ENCODE results near the gene MAPKAPK5. TPM values are rescaled to one million over a fixed set of nuclear protein-coding genes. Genes with fewer than 3 reads are reported as not detected.

The MAPKAPK5 gene
- total RNA-seq, 1 experiment from 2014 or later: 89.5 TPM

GRCh38 chr12:111858186-111858585 lies 16.2 kb downstream of the MAPKAPK5 start:
- intact Hi-C loops (cut with micrococcal nuclease; ENCODE audit: unreplicated experiment): no loop called here
- no peak overlapping the region for H3K4me3 ChIP-seq (ENCODE audit: low read depth, low read length)
- no peaks in the 10 kb centered on the region for H3K4me1 ChIP-seq
- no peak overlapping the region for H3K27ac Mint-ChIP-seq (ENCODE audit: unreplicated experiment)
- POLR2A ChIA-PET: no interaction called here
- H3K9me3 Mint-ChIP-seq (ENCODE audit: unreplicated experiment): no peaks in the 10 kb centered on the region
- no peaks in the 10 kb centered on the region for H3K36me3 ChIP-seq (ENCODE audit: control insufficient read depth, insufficient read depth, low read length)
- no peak for DNase-seq
- TF ChIP-seq CTCF (IDR thresholded peaks at IDR 0.05; ENCODE audit: insufficient read depth in 1 of 2, low read depth in 1 of 2, low read length in 1 of 2, severe bottlenecking in 1 of 2, unreplicated experiment in 1 of 2): no peak
- no peaks in the 10 kb centered on the region for H3K27me3 ChIP-seq (replicated peaks; ENCODE audit: control insufficient read depth, insufficient read depth, low read length)
- no peaks in the 10 kb centered on the region for H3K9me3 ChIP-seq
- peaks cover 18% of the 10 kb centered on the region for H3K36me3 Mint-ChIP-seq (ENCODE audit: insufficient read depth, unreplicated experiment)
- no peaks in the 10 kb centered on the region for H3K27me3 Mint-ChIP-seq (ENCODE audit: insufficient read depth, unreplicated experiment)
- no peaks in the 10 kb centered on the region for H3K4me1 Mint-ChIP-seq (ENCODE audit: low read depth, unreplicated experiment)
- BruUV-seq (replicated peaks): no TSS peak
- no peak overlapping the region for H3K4me3 Mint-ChIP-seq (ENCODE audit: unreplicated experiment)
- CTCF ChIA-PET: no interaction called here

- Mint-ChIP-seq H3K36me3 (ENCODE audit: insufficient read depth, unreplicated experiment) (peaks cover 18% of the 10 kb centered on the region), H3K4me3 (ENCODE audit: unreplicated experiment) (no peak overlapping the region), H3K27ac (ENCODE audit: unreplicated experiment) (no peak overlapping the region), H3K27me3 (ENCODE audit: insufficient read depth, unreplicated experiment) (no peaks in the 10 kb centered on the region), H3K4me1 (ENCODE audit: low read depth, unreplicated experiment) (no peaks in the 10 kb centered on the region), H3K9me3 (ENCODE audit: unreplicated experiment) (no peaks in the 10 kb centered on the region)
- POLR2A ChIA-PET: no interaction called here
- intact Hi-C loops (cut with micrococcal nuclease; ENCODE audit: unreplicated experiment): no loop called here
- CTCF ChIA-PET: no interaction called here
- no peaks in the 10 kb centered on the region for H3K9me3 ChIP-seq
- no peak for TF ChIP-seq CTCF (IDR thresholded peaks at IDR 0.05; ENCODE audit: insufficient read depth in 1 of 2, low read depth in 1 of 2, low read length in 1 of 2, severe bottlenecking in 1 of 2, unreplicated experiment in 1 of 2)
- no peak overlapping the region for H3K4me3 ChIP-seq (ENCODE audit: low read depth, low read length)
- H3K27me3 ChIP-seq (replicated peaks; ENCODE audit: control insufficient read depth, insufficient read depth, low read length): no peaks in the 10 kb centered on the region
- BruUV-seq (replicated peaks): no TSS peak
- no peaks in the 10 kb centered on the region for H3K4me1 ChIP-seq
- H3K36me3 ChIP-seq (ENCODE audit: control insufficient read depth, insufficient read depth, low read length): no peaks in the 10 kb centered on the region
- no peak for DNase-seq
Measured at GRCh38 chr12:111858778-111859177, 16.8 kb downstream of the MAPKAPK5 start.

- no peak for DNase-seq
- Histone ChIP-seq H3K4me1 (no peaks in the 10 kb centered on the region), H3K27me3 (replicated peaks; ENCODE audit: control insufficient read depth, insufficient read depth, low read length) (no peaks in the 10 kb centered on the region), H3K9me3 (no peaks in the 10 kb centered on the region), H3K36me3 (ENCODE audit: control insufficient read depth, insufficient read depth, low read length) (no peaks in the 10 kb centered on the region), H3K4me3 (ENCODE audit: low read depth, low read length) (no peak overlapping the region)
- CTCF ChIA-PET: no interaction called here
- BruUV-seq (replicated peaks): no TSS peak
- no peak for TF ChIP-seq CTCF (IDR thresholded peaks at IDR 0.05; ENCODE audit: insufficient read depth in 1 of 2, low read depth in 1 of 2, low read length in 1 of 2, severe bottlenecking in 1 of 2, unreplicated experiment in 1 of 2)
- Mint-ChIP-seq H3K27ac (ENCODE audit: unreplicated experiment) (no peak overlapping the region), H3K27me3 (ENCODE audit: insufficient read depth, unreplicated experiment) (no peaks in the 10 kb centered on the region), H3K36me3 (ENCODE audit: insufficient read depth, unreplicated experiment) (peaks cover 39% of the 10 kb centered on the region), H3K9me3 (ENCODE audit: unreplicated experiment) (no peaks in the 10 kb centered on the region), H3K4me1 (ENCODE audit: low read depth, unreplicated experiment) (no peaks in the 10 kb centered on the region), H3K4me3 (ENCODE audit: unreplicated experiment) (no peak overlapping the region)
- intact Hi-C loops (cut with micrococcal nuclease; ENCODE audit: unreplicated experiment): no loop called here
- POLR2A ChIA-PET: no interaction called here
Measured at GRCh38 chr12:111864913-111865312, 22.9 kb downstream of the MAPKAPK5 start.

Measured in Caco-2 (cell line).